GM20431 (cell line): Measurements from ENCODE around the gene HKDC1.
"Not testable (repeated sequence)": the region's sequence is repeated elsewhere in the genome, so short reads cannot be mapped to it uniquely, and the experiment has no call there.

Experiments
- in situ Hi-C: fragments of 300-500 bp; cut with MseI, MboI; formaldehyde crosslinking; loops from one replicate; pipeline ENCODE4 v1.15.0; 2020; ENCODE audit warnings: low sequenced_read_pairs; ENCODE audit not compliant: unreplicated experiment

Gene HKDC1, protein sequence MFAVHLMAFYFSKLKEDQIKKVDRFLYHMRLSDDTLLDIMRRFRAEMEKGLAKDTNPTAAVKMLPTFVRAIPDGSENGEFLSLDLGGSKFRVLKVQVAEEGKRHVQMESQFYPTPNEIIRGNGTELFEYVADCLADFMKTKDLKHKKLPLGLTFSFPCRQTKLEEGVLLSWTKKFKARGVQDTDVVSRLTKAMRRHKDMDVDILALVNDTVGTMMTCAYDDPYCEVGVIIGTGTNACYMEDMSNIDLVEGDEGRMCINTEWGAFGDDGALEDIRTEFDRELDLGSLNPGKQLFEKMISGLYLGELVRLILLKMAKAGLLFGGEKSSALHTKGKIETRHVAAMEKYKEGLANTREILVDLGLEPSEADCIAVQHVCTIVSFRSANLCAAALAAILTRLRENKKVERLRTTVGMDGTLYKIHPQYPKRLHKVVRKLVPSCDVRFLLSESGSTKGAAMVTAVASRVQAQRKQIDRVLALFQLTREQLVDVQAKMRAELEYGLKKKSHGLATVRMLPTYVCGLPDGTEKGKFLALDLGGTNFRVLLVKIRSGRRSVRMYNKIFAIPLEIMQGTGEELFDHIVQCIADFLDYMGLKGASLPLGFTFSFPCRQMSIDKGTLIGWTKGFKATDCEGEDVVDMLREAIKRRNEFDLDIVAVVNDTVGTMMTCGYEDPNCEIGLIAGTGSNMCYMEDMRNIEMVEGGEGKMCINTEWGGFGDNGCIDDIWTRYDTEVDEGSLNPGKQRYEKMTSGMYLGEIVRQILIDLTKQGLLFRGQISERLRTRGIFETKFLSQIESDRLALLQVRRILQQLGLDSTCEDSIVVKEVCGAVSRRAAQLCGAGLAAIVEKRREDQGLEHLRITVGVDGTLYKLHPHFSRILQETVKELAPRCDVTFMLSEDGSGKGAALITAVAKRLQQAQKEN

DNA sequence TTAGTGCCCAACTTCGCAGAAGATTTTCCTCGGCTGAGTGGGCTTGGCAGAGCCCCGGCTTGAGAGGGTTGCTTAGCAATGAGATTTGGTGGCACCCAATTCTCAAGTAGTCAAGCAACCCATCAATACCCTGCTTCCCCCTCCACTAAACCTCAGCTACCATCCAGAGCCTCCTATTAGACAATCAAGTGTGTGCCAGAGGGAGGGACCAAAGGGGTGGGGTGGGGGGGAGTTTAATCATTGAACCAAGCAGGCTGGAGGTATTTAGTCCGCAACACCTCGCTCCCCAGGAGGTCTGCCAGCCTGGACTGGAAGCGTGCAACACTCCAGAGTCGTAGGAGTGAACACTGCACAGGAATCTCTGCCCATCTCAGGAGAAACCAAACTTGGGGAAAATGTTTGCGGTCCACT, at the start of gene HKDC1:
Gene HKDC1 (plus strand): TSS at position 292 of the 411 bp plus-strand sequence. CDS start 104 bp downstream, at position 396.
- in situ Hi-C loops, result loop anchor here (25.0 kb wide), 1 partner anchor 233 kb away; the partner anchor contains the start of gene KIFBP

DNA sequence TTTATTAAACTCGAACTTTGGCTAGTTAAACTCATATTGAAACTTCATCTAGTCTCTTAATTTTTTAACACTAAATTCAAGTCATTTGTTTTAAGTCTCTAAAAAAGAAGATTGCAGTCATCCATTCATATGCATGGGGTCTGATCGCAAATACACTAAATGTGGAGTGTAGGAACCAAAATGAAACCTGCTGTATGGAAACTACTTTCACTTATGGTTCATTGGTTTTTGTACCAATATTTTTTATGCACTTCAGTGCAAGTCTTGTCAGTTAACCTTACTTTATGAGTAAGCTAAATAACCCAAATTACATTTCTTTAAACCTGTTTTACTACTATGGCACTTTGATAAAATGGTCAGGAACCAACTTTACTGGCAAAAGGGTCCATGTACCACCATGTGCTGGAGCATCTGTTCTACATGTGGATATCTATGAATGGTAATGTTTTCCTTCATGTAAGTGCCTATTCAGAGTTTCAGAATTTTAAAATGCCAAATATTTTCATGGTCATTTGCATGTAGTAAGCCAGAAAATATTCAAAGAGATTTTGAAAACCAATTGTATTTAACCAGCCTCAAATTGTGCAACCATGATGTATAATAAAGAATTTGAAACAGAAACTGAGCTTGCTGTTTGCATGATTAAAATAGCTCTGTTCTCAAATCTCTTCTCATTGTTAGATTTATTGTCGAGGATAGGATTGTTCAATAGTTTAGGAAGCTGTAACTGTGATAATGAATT, 47.7 kb upstream of the HKDC1 start:
- in situ Hi-C loops, result no loop called here

DNA sequence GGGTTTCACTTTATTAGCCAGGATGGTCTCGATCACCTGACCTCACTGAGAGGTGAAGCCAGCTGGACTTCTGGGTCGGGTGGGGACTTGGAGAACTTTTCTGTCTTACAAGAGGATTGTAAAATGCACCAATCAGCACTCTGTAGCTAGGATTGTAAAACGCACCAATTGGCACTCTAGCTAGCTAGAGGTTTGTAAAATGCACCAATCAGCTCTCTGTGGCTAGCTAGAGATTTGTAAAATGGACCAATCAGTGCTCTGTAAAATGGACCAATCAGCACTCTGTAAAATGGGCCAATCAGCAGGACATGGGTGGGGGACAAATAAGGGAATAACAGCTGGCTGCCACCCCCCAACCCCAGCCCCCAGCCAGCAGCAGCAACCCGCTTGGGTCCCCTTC, 44.8 kb upstream of the HKDC1 start:
- in situ Hi-C loops, result not testable (repeated sequence)

DNA sequence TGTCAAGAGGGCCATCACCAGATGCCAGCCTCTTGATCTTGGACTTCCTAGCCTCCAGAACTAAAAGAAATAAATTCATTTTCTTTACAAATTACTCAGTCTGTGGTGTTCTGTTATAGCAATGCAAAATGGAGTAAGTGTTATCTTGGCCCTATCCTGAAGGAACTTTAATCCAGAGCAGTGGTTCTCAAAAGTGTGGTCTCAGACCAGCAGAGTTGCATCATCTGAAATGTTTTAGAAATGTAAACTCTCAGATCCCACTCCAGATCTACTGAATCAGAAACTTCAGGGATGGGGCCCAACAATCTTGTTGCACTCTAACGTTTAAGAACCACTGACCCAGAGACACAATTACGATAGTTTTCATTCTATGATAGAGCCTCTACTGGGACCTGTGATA, 43.3 kb upstream of the HKDC1 start:
- in situ Hi-C loops, result no loop called here

DNA sequence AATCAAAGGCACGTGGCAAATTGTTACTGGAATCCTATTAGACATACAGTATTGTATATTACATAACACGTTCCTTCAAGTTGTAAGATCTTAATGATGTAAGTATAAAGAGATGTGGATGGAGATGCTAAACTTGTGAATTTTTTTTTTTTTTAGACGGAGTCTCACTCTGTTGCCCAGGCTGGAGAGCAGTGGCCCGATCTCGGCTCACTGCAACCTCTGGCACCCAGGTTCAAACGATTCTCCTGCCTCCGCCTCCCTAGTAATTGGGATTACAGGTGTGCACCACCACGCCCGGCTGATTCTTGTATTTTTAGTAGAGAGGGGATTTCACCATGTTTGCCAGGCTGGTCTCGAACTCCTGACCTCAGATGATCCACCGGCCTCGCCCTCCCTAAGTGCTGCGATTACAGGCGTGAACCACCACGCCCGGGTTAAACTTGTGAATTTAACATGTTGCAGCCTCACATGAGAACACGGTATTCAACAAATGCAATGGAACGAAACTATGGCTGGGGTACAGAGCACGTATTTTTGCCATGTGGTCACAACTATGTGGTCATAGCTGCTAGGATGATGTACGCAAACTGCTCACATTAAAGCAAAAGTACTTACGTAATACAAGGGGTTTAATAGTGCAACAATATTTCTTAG, 40.9 kb upstream of the HKDC1 start:
- in situ Hi-C loops, result no loop called here

DNA sequence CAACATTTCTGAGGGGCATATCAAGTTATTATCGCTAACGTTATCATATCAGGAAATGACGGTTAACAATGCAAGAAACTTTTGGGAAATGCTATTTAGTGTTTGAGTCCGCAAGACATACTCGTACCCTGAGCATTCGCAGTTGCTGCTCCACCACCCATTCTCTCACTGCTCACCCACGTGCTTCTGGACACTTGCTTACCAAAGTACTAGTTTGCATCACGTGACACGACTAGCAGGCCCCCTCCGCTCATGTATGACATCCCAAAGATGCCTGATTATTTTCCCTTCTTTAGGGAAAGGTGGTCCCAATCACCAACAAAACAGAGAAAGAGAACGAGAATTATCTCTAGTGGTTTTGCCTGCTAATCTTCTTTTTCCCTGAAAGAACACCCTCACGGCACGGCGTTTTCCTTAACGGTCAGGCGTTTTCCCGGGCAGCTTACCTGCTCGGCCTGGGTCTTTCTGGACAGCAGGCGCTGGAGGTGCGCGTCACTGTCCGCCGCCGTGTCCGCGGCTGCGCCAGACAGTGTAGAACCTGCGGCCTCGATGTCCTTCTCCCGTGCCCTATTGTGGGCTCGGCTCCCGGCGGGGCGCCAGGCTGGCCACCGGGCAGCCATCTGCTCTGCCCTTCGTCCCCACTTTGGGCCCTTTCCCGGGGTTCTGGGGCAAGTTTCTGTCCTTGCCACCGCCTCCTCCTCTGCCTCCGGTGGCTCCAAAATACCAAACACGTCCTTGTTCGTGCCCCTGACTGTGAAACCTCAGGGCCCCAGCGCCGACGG, 40.2 kb upstream of the HKDC1 start, which contains the start of gene SUPV3L1:
Gene SUPV3L1 (plus strand): TSS at position 492 of the 782 bp plus-strand sequence. CDS start 58 bp downstream, at position 550.
- in situ Hi-C loops, result no loop called here

DNA sequence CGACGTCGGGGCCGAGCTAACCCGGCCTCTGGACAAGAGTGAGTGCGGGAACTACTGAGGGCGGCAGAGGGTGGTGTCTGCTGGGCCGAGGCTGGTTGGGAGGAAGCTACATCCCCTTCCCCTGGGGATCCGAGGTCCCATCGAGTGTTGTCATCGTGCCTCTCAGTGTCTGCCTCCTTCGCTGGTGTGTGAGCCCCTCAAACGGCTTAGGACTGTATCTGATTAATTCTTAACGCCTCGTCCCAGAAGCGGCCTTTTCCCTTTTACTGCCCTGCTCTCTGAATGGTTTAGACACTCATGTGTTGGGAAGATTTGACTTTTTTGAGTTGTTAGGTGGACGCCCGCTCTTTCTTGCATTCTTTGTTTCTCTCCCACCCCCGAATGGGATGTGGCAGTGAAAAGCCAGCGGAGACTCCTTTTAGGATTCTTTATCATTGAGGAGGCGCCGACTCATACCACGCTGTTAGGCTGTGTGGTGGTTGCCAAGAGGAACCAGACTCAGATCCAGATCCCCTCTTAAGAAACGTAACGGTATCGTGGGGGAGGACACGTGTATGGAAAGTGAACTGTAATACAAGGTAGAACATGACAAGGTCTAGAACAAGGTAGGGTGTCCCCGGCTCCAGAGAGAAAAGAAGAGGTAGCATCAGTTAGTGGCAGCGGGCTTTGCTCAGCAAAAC, 39.5 kb upstream of the HKDC1 start:
- in situ Hi-C loops, result no loop called here

DNA sequence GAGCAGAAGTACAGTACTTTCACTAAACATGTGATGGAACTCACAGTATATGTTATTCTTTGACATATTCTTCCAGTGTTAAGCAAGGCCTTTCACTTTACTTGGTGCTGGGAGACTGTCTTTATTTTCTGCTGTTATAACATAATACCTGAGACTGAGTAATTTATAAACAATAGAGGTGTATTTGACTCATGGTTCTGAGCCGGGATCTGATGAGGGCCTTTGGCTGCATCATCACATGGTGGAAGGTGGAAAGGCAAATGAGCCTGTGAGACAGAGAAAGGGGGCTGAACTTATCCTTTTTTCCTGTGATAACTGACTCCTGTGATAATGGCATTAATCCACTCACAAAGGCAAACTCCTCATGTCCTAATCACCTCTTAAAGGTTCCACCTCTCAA, 38.7 kb upstream of the HKDC1 start:
- in situ Hi-C loops, result no loop called here

DNA sequence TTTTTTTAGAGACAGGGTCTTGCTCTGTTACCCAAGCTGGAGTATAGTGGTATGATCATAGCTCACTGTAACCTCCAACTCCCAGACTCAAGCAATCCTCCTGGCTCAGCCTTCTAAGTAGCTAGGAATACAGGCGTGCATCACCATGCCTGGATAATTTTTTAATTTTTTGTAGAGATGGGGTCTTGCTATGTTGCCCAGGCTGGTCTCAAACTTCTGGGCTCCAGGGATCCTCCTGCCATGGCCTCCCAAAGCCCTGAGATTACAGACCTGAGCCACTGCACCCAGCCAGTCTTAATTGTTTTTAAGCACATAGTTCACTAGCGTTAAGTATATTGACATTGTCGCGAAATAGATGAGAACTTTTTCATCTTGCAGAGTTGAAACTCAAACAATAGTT, 38.1 kb upstream of the HKDC1 start:
- in situ Hi-C loops, result no loop called here

DNA sequence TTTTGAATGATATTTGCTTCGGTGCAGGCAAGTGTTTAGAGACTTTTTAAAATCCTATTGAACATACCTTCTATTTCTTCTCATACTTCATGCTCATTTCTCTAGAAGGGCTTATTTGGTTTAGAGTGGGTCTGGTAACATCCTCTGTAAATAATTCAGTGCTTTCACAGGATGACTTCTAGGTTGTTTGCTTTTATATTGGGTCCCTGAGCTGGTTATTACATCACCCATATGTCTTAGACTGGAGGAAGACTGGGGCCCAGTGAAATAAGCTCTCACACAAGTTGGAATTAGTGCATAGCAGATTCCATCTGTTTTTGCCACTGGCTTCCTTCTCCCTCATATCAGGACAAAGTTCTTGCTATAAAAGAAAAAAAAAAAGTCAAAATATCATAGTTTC, 33.6 kb upstream of the HKDC1 start:
- in situ Hi-C loops, result no loop called here

DNA sequence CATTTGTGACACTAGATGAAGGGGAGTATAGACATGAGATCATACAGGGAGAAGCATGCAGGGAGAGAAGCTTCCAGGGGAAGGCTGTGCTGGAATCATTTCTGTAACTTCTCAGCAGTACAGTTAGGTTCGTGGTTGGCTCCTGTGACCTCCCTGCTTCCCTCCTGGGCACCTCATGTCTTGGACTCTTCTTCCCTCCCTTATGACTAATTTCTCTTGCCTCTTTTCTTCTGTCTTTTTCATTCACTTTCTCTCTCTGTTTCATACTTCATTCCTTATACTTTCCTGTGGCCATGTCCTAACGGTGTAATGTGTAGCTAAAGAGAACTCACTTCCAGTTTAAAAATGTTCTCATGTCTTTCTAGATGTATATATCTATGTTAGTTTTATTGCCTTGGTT, 19.1 kb upstream of the HKDC1 start:
- in situ Hi-C loops, result loop anchor here (25.0 kb wide), 1 partner anchor 214 kb away; the partner anchor contains the start of gene KIFBP

DNA sequence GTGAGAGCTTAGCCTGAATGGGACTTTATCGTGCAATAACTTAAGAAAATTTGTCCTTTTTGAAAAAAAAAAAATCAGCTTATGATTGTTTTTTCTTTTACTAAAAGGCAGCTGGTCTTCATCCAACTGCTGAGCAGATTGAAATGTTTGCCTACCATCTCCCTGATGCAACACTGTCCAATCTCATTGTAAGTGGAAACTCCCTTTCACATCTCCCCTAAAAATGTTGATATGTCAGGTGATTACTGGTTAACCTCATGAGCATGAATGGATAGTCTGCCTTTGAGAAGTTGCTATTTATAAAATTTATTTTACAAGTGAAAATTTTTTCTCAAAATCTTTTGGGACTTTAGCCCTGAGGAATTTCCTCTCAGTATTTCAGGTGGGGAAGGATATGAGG, 17.8 kb upstream of the HKDC1 start:
- in situ Hi-C loops, result loop anchor here (25.0 kb wide), 1 partner anchor 215 kb away; the partner anchor contains the start of gene KIFBP

DNA sequence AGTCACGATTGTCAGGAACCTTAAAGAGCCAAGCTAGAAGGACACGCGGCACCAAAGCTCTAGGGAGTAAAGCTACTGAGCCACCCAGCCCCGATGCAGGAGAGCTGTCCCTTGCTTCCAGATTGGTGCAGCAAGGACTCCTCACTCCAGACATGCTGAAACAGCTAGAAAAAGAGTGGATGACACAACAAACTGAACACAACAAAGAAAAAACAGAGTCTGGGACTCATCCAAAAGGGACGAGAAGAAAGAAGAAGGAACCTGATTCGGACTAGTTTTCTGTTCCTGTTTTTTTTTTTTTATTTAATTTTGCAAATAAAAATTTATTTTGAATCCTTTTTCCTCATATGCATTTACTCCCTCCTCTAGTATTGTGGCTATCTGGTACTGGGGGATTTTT, 11.4 kb upstream of the HKDC1 start:
- in situ Hi-C loops, result loop anchor here (25.0 kb wide), 1 partner anchor 221 kb away; the partner anchor contains the start of gene KIFBP

DNA sequence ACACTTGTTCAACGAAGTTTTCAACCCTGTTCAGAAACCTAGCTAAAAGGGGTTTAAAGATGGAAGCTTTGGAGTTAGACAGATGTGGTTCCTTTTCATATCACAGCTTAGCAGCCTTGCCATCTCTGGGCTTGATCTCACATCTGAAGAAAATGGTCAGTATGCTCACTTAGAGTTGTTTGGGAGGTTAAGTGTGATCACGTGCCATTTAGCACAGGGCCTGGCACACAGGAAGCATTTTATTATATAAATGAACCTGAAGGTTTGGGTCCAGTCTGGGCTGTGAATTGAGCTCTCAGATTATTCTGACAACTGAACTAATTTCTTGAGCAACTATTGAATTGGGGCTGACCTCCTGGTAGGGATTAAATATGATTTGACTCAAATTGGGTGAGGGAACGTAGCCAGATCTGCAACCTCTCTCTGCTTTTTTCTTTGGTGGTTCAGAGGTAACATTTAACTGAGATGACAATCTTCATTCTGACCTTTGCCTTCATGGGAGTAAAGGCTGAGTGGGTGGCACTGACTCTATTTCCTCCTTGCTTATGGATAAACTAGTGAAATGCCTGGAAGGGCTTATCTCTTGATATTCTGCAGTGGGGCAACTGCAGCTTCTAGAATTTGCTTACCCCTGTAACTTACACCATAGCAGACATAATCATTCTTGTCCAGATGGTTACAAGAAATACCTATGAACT, 10.2 kb upstream of the HKDC1 start:
- in situ Hi-C loops, result loop anchor here (25.0 kb wide), 1 partner anchor 223 kb away; the partner anchor contains the start of gene KIFBP

DNA sequence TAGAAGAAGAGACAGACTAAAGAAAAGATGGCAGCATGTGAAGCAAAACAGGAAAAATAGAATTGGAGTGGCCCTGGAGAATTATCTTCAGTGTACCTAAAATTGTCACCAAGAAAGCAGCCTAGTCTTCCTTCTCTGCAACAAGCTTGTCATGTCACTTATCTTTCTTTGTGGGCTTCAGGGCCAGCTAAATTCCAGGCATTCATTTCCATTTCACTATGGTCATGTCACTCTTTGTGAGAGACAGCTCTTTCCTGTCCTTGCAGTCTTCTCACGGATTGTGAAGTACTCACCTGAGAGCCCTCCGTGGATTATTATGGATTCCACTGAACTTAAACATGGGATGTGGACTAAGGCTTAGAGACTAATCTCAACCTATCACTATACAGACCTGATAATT, 9.0 kb upstream of the HKDC1 start:
- in situ Hi-C loops, result loop anchor here (25.0 kb wide), 1 partner anchor 224 kb away; the partner anchor contains the start of gene KIFBP

DNA sequence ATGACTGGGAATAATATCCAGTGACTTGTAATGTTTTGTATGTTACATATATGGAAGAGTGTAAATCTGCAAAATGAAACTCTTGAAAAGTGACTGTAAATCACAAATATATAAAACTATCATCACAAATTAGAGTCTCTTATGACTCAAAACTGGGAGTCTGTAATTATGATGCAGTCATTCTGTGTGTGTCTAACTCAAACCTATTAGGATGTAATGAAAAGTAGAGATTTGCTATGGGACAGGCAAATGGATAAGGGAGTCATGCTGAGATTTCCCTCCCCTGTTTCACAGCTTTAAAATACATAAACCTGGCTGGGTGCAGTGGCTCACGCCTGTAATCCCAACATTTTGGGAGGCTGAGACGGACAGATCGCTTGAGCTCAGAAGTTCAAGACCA, 8.6 kb upstream of the HKDC1 start:
- in situ Hi-C loops, result loop anchor here (25.0 kb wide), 1 partner anchor 224 kb away; the partner anchor contains the start of gene KIFBP

DNA sequence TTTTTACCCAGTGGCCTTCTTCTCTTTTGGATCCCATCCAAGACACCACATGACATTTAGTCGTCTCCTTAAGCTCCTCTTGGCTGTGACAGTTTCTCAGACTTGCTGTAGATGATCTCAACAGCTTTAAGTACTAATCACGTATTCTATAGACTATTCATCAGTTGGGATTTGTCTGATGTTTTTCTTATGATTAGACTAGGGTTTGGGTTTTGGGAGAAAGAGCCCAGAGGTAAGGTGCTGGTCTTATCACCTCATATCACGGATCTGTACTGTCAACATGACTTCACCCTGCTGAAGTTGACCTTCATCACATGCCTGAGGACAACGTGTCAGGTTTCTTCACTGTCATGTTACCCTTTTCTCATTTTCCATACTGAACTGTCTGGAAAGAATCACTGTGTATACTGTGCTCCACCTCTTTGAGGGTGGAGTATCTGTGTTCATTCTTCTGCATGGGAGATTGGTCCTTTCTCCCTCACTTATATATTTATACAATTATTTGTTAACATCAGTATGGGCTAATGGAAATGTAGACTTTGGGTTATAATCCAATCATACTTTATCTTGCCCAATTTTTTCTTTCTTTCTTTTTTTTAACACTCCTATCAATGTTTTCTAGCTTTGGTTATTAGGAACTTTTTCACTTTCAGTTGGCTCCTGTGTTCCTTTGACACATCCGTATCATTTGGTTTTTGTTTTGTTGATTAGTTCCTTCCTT, 6.4 kb upstream of the HKDC1 start:
- in situ Hi-C loops, result loop anchor here (25.0 kb wide), 1 partner anchor 226 kb away; the partner anchor contains the start of gene KIFBP
